DMS53 treated with DMSO at 0.1 percent for 48 hours (cell line): ENCODE data around the gene GABRR3.

Experiments
- DNase-seq: peaks from one replicate; lab custom pipeline; 2025; ENCODE audit not compliant: unreplicated experiment; lab: John Stamatoyannopoulos, UW

GABRR3 gene

GRCh38 chr3:97958796-97959195 is 76.3 kb downstream of the GABRR3 start:
- no peak for DNase-seq

- DNase-seq = no peak
Measured at GRCh38 chr3:97958396-97958795, 76.7 kb downstream of the GABRR3 start.

GRCh38 chr3:97957617-97958311 is 77.4 kb downstream of the GABRR3 start:
- no peak for DNase-seq

GRCh38 chr3:97956051-97956450 is 79.1 kb downstream of the GABRR3 start:
- DNase-seq = no peak

- DNase-seq = no peak
Measured at GRCh38 chr3:97954228-97954827, 80.8 kb downstream of the GABRR3 start.

- DNase-seq = no peak
Measured at GRCh38 chr3:97952872-97953271, 82.2 kb downstream of the GABRR3 start.

GRCh38 chr3:97952280-97952679 is 82.8 kb downstream of the GABRR3 start:
- no peak for DNase-seq

GRCh38 chr3:97950360-97950759 is 84.8 kb downstream of the GABRR3 start:
- DNase-seq = no peak

- DNase-seq = no peak
Measured at GRCh38 chr3:97949743-97950142, 85.4 kb downstream of the GABRR3 start.

- no peak for DNase-seq
Measured at GRCh38 chr3:97949110-97949485, 86.0 kb downstream of the GABRR3 start.

- no peak for DNase-seq
Measured at GRCh38 chr3:97948351-97949109, 86.6 kb downstream of the GABRR3 start.

GRCh38 chr3:97942801-97943546 is 92.1 kb downstream of the GABRR3 start:
- no peak for DNase-seq

GRCh38 chr3:97940034-97940433 is 95.1 kb downstream of the GABRR3 start:
- no peak for DNase-seq

- DNase-seq = no peak
Measured at GRCh38 chr3:97939401-97939800, 95.7 kb downstream of the GABRR3 start.

GRCh38 chr3:97938444-97938843 is 96.7 kb downstream of the GABRR3 start:
- no peak for DNase-seq

GRCh38 chr3:97937205-97937604 is 97.9 kb downstream of the GABRR3 start:
- DNase-seq = no peak

- DNase-seq = no peak
Measured at GRCh38 chr3:97935842-97936241, 99.3 kb downstream of the GABRR3 start.
